HepG2 (cell line): ENCODE measurements around the gene EPHB6.

ENCODE experiments used
- CEBPB ChIP-seq: IDR thresholded peaks from 2 replicates; pipeline ENCODE4 v1.6.1; 2011; ENCODE audit warnings: low read depth, low read length, improper control_type of control experiment, borderline replicate concordance
- DMAP1 ChIP-seq: IDR thresholded peaks from 2 replicates; pipeline ENCODE4 v1.6.1; 2016
- EZH2 ChIP-seq: conservative IDR thresholded peaks from 2 replicates; pipeline ENCODE4 v1.6.1; 2012; ENCODE audit warnings: mild to moderate bottlenecking, low read depth, low read length, moderate library complexity
- FOXJ3 ChIP-seq: sonication (generic); formaldehyde crosslinking; IDR thresholded peaks from 2 replicates; pipeline ENCODE4 v1.4.0; 2020; ENCODE audit warnings: missing genetic modification reagents, mild to moderate bottlenecking, borderline replicate concordance
- FOXK1 ChIP-seq: sonication (generic); formaldehyde crosslinking; IDR thresholded peaks from 2 replicates; pipeline ENCODE4 v1.4.0; 2020; ENCODE audit warnings: low read depth, missing genetic modification reagents, borderline replicate concordance
- FUBP1 ChIP-seq: sonication (generic); formaldehyde crosslinking; IDR thresholded peaks from 2 replicates; pipeline ENCODE4 v1.5.1; 2020; ENCODE audit warnings: missing genetic modification reagents, mild to moderate bottlenecking, borderline replicate concordance
- HNRNPK ChIP-seq: fragments of 200-400 bp; formaldehyde crosslinking; IDR thresholded peaks from 2 replicates; pipeline ENCODE4 v1.6.1; 2018; ENCODE audit warnings: low read length, low read depth, moderate library complexity, mild to moderate bottlenecking; ENCODE audit not compliant: poor library complexity, severe bottlenecking
- JUN ChIP-seq: sonication (generic); formaldehyde crosslinking; IDR thresholded peaks from 2 replicates; pipeline ENCODE4 v1.4.0; 2020; ENCODE audit warnings: mild to moderate bottlenecking, missing genetic modification reagents
- MIXL1 ChIP-seq: IDR thresholded peaks from 2 replicates; pipeline ENCODE4 v1.6.1; 2016
- RXRA ChIP-seq: sonication (generic); formaldehyde crosslinking; IDR thresholded peaks from 2 replicates; pipeline ENCODE4 v1.5.1; 2020; ENCODE audit warnings: missing genetic modification reagents
- ZBTB38 ChIP-seq: sonication (generic); formaldehyde crosslinking; IDR thresholded peaks from 2 replicates; pipeline ENCODE4 v1.5.1; 2020; ENCODE audit warnings: mild to moderate bottlenecking, missing genetic modification reagents
- ZNF644 ChIP-seq: IDR thresholded peaks from 2 replicates; pipeline ENCODE4 v1.6.1; 2016; ENCODE audit warnings: low read depth
- TF ChIP-seq, protein P1 (sequence below): sonication (generic); formaldehyde crosslinking; IDR thresholded peaks from 2 replicates; pipeline ENCODE4 v1.4.0; 2020; ENCODE audit warnings: missing genetic modification reagents, mild to moderate bottlenecking, borderline replicate concordance

DNA sequence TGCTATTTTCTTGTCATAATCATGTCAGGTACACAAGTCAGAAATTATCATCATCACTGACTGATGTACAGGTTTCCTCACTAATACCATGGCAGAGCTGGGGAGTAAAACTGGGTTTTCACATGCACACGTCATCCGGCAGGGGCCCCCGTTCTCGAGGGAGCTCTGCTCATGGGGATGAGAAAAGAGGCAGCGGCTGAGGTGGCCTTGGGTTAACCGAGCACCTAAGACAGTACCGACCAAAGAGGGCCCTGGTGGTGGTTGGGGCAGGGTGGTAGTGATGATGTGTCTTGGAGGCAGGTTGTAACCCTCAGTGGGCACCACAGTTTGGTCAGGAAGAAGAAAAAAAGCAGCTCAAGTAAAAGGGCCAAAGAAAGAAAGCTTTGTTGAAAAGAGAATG lies 42.8 kb downstream of the EPHB6 start:
- TF ChIP-seq HNRNPK, result no peak
- no peak for TF ChIP-seq FOXJ3 (CRISPR knock-in tag)
- TF ChIP-seq CEBPB, result no peak
- TF ChIP-seq DMAP1 (CRISPR knock-in tag), result no peak
- TF ChIP-seq, protein P1, sequence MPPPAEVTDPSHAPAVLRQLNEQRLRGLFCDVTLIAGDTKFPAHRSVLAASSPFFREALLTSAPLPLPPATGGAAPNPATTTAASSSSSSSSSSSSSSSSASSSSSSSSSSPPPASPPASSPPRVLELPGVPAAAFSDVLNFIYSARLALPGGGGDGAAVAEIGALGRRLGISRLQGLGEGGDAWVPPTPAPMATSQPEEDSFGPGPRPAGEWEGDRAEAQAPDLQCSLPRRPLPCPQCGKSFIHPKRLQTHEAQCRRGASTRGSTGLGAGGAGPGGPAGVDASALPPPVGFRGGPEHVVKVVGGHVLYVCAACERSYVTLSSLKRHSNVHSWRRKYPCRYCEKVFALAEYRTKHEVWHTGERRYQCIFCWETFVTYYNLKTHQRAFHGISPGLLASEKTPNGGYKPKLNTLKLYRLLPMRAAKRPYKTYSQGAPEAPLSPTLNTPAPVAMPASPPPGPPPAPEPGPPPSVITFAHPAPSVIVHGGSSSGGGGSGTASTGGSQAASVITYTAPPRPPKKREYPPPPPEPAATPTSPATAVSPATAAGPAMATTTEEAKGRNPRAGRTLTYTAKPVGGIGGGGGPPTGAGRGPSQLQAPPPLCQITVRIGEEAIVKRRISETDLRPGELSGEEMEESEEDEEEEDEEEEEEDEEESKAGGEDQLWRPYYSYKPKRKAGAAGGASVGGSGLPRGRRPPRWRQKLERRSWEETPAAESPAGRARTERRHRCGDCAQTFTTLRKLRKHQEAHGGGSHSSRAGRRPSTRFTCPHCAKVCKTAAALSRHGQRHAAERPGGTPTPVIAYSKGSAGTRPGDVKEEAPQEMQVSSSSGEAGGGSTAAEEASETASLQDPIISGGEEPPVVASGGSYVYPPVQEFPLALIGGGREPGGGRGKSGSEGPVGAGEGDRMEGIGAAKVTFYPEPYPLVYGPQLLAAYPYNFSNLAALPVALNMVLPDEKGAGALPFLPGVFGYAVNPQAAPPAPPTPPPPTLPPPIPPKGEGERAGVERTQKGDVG (CRISPR knock-in tag), result no peak
- no peak for TF ChIP-seq MIXL1 (CRISPR knock-in tag)
- TF ChIP-seq JUN (CRISPR knock-in tag), result no peak
- no peak for TF ChIP-seq FUBP1
- no peak for TF ChIP-seq EZH2
- no peak for TF ChIP-seq ZBTB38
- no peak for TF ChIP-seq RXRA (CRISPR knock-in tag)
- TF ChIP-seq FOXK1 (CRISPR knock-in tag), result no peak
- no peak for TF ChIP-seq ZNF644 (CRISPR knock-in tag)
